Muscle layer of duodenum (tissue), 2 donors: Measurements from ENCODE around the gene PHF19.

ENCODE experiments used
- H3K27ac ChIP-seq: one replicate; pipeline ENCODE4 v1.7.0; 2013; ENCODE audit warnings: mild to moderate bottlenecking, low read length
- H3K27me3 ChIP-seq: one replicate; pipeline ENCODE4 v1.7.0; 2013; ENCODE audit warnings: low read depth, mild to moderate bottlenecking, control low read depth, low read length
- H3K36me3 ChIP-seq, 2 donors: one replicate each; pipeline ENCODE4 v1.7.0; 2013; ENCODE audit warnings: low read length in 2 of 2, control low read depth in 1 of 2, mild to moderate bottlenecking in 1 of 2; ENCODE audit not compliant: insufficient read depth in 2 of 2, control insufficient read depth in 1 of 2
- H3K4me1 ChIP-seq, 2 donors: one replicate each; pipeline ENCODE4 v1.7.0; 2013; ENCODE audit warnings: low read length in 2 of 2, mild to moderate bottlenecking in 2 of 2, control low read depth in 1 of 2, moderate library complexity in 1 of 2; ENCODE audit not compliant: insufficient read depth in 2 of 2, control insufficient read depth in 1 of 2
- H3K4me3 ChIP-seq, 2 donors: one replicate each; pipeline ENCODE4 v1.7.0; 2013; ENCODE audit warnings: low read length in 2 of 2, low read depth in 1 of 2, mild to moderate bottlenecking in 1 of 2
- H3K9me3 ChIP-seq, 2 donors: one replicate each; pipeline ENCODE4 v1.7.0; 2013; ENCODE audit warnings: low read length in 2 of 2, control low read depth in 1 of 2, mild to moderate bottlenecking in 1 of 2; ENCODE audit not compliant: control insufficient read depth in 1 of 2
- donor health status: healthy.

Gene PHF19

GRCh38 chr9:120876842-120877240, at the start of gene PHF19:
Gene PHF19, minus strand, starts transcription at chr9:120877188. Its CDS starts 2,447 bp downstream, at chr9:120874741.
- H3K36me3 ChIP-seq: peaks cover 8 to 12% of the 10 kb centered on the region in 2 donors

GRCh38 chr9:120926397-120926928, 49.5 kb upstream of the PHF19 start, which contains the start of gene TRAF1:
Gene TRAF1, minus strand, starts transcription at chr9:120926796. Its CDS starts 721 bp downstream, at chr9:120926075.
- Histone ChIP-seq H3K36me3 (no peaks in the 10 kb centered on the region), H3K4me1 (peaks cover 2 to 8% of the 10 kb centered on the region in 2 donors), H3K27ac (peak within 1 kb of the TSS; percentile 27), H3K9me3 (no peaks in the 10 kb centered on the region), H3K4me3 (no peak within 1 kb of the TSS), H3K27me3 (no peaks in the 10 kb centered on the region)

More at GRCh38 chr9:120876842-120877240, at the start of gene PHF19:
- H3K9me3 ChIP-seq: no peaks in the 10 kb centered on the region
- peaks cover 5 to 11% of the 10 kb centered on the region in 2 donors for H3K4me1 ChIP-seq
- H3K27ac ChIP-seq: peak within 1 kb of the TSS; percentile 79
- H3K4me3 ChIP-seq: peak within 1 kb of the TSS; percentile 71 to 79
- H3K27me3 ChIP-seq: no peaks in the 10 kb centered on the region

- Histone ChIP-seq H3K9me3 (no peaks in the 10 kb centered on the region), H3K36me3 (no peaks in the 10 kb centered on the region), H3K4me1 (peaks cover 0 to 5% of the 10 kb centered on the region in 2 donors), H3K27ac (peak overlapping the region; percentile 27), H3K27me3 (no peaks in the 10 kb centered on the region), H3K4me3 (no peak overlapping the region)
These were observed 48.8 kb upstream of the PHF19 start for GRCh38 chr9:120925535-120926396.

GRCh38 chr9:120924698-120925534, 47.9 kb upstream of the PHF19 start:
- peak overlapping the region; percentile 7 for H3K27ac ChIP-seq

GRCh38 chr9:120923620-120924328, 46.8 kb upstream of the PHF19 start:
- no peak overlapping the region for H3K4me3 ChIP-seq
- no peaks in the 10 kb centered on the region for H3K36me3 ChIP-seq
- no peaks in the 10 kb centered on the region for H3K27me3 ChIP-seq
- H3K4me1 ChIP-seq: peaks cover 0 to 13% of the 10 kb centered on the region in 2 donors
- H3K9me3 ChIP-seq: no peaks in the 10 kb centered on the region
- H3K27ac ChIP-seq: no peak overlapping the region

More at GRCh38 chr9:120924698-120925534, 47.9 kb upstream of the PHF19 start:
- Histone ChIP-seq H3K27me3 (no peaks in the 10 kb centered on the region), H3K4me1 (peaks cover 0 to 5% of the 10 kb centered on the region in 2 donors), H3K36me3 (no peaks in the 10 kb centered on the region), H3K4me3 (no peak overlapping the region), H3K9me3 (no peaks in the 10 kb centered on the region)

DNA sequence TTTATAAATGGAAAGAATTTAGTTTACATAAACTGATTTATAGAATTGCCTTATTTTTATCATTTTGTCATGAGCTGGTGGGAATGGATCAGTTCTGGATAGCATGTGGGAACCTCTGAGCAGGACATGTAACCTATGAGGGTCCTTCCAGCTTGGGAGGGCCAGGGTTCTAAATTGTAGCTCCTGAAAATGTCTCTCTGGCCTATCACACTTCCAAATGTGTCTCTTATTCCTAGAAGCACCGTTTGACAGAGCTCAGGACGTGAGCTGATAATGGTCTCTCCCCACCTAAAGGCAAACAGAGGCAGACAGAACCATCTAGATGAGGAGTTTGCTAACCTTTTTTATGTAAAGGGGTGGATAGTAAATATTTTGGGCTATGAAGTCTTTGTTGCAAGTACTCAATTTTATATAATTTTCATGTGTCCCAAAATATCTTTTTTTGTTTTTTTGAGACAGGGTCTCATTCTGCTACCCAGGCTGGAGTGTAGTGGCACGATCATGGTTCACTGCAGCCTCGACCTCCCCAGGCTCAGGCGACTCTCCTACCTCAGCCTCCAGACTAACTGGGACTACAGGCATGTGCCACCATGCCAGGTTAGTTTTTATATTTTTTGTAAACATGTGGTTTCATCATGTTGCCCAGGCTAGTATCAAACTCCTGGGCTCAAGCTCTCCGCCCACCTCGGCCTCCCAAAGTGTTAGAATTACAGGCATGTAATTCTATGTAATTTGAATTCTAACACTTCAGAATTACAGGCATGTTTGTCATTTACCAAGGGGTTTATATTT, 45.6 kb upstream of the PHF19 start:
- peak overlapping the region; percentile 18 for H3K27ac ChIP-seq
- no peak overlapping the region for H3K4me3 ChIP-seq
- H3K27me3 ChIP-seq: no peaks in the 10 kb centered on the region
- no peaks in the 10 kb centered on the region for H3K36me3 ChIP-seq
- H3K9me3 ChIP-seq: no peaks in the 10 kb centered on the region
- H3K4me1 ChIP-seq: peaks cover 0 to 15% of the 10 kb centered on the region in 2 donors

DNA sequence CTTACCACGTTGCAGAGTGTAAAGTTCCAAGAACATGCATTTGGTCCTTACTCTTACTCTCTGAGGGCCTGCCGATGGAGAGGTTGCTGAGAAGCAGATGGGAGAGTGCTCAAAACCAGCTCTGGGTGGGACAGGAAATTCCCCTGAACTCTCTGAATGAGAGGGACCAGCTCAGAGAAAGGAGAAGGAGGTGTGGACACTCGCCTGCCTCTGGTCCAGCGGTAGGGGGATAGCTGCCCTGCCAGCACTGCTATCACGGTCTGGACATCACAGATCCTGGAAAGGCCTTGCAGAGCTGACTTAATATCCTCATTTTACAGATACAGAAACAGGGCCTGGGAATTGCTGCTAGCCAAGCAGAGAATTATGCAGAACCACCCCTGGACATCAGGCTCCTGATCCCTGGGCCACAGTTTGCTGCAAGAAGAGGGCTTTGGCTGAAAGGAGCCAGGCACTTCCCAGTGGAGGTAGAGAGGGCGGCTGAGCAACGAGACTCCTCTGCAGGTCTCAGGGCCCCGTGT, 44.7 kb upstream of the PHF19 start:
- no peaks in the 10 kb centered on the region for H3K36me3 ChIP-seq
- H3K9me3 ChIP-seq: no peaks in the 10 kb centered on the region
- peaks cover 4 to 15% of the 10 kb centered on the region in 2 donors for H3K4me1 ChIP-seq
- H3K27me3 ChIP-seq: no peaks in the 10 kb centered on the region
- no peak overlapping the region for H3K27ac ChIP-seq
- no peak overlapping the region for H3K4me3 ChIP-seq

DNA sequence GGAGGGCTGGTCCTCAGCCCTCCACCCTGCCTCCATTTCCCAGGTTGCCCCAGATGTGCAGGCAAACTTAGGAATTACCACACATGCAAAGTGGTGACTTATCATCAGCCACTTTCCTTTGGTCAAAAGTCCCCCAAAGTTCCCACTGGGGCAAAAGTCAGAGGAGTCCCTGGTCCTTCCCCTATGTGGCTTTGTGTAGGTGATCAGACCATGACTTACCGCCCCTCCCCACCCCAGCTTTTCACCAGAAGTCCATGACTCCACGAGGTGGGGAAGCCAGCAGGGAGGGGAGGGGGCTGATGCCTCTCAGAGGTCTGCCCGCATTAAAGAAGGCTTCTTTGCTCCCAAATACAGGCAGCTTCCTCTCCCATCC, 43.8 kb upstream of the PHF19 start:
- no peak overlapping the region for H3K4me3 ChIP-seq
- H3K27ac ChIP-seq: peak overlapping the region; percentile 45
- H3K4me1 ChIP-seq: peaks cover 6 to 15% of the 10 kb centered on the region in 2 donors
- no peaks in the 10 kb centered on the region for H3K9me3 ChIP-seq
- no peaks in the 10 kb centered on the region for H3K36me3 ChIP-seq
- no peaks in the 10 kb centered on the region for H3K27me3 ChIP-seq

- no peak overlapping the region for H3K4me3 ChIP-seq
- H3K9me3 ChIP-seq: no peaks in the 10 kb centered on the region
- peaks cover 6 to 15% of the 10 kb centered on the region in 2 donors for H3K4me1 ChIP-seq
- H3K27me3 ChIP-seq: no peaks in the 10 kb centered on the region
- H3K36me3 ChIP-seq: no peaks in the 10 kb centered on the region
- H3K27ac ChIP-seq: peak overlapping the region; percentile 77
These were observed 43.1 kb upstream of the PHF19 start for GRCh38 chr9:120919843-120920805.
